ENCODE measurements around the gene ADH1B. TPM values are rescaled to one million over a fixed set of nuclear protein-coding genes. Genes with fewer than 3 reads are reported as not detected.

Gene ADH1B
- polyA plus RNA-seq, 2 of the 4 experiments (the other 2 are of a cell fraction): not detected

GRCh38 chr4:99324979-99325378 is 3.8 kb upstream of the ADH1B start:
- no peaks in the 10 kb centered on the region for H3K9me3 ChIP-seq
- CTCF ChIA-PET: no interaction called here

DNA sequence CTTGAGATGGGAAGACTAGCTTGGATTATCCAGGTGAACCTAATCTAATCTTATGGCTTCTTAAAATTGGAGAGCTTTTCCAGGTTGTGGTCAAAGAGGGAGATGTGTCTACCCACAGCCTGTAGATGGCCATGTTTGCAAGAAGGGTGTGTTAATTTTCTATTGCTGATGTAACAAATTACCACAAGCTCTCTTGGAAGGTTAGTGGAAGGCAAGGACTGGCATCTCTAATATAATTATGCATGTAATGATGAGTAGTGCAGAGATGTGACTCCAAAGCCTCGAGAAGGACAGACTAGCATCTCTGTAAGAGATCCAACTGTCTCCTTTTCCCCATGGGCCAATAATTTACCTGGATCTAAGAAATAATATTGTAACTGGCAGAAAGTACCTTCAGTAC is 3.2 kb upstream of the ADH1B start:
- Histone ChIP-seq H3K4me3 (no peak overlapping the region), H3K4me2 (no peak overlapping the region), H3K27ac (no peak overlapping the region), H3K4me1 (no peaks in the 10 kb centered on the region), H3K9me3 (no peaks in the 10 kb centered on the region)
- WGBS (ENCODE audit: missing lambda C conversion rate): 0% methylated on average over 1 of the region's 1 CpG
- ChIA-PET POLR2A (no interaction called here), CTCF (no interaction called here)
- ATAC-seq (no peak), DNase-seq (ENCODE audit: low read depth in 1 of 2, low spot score in 1 of 2) (no peak), FAIRE-seq (no peak)
- TF ChIP-seq CTCF (IDR thresholded peaks at IDR 0.05) (no peak), ZNF302 (CRISPR knock-in tag; IDR thresholded peaks at IDR 0.05) (no peak), RCOR1 (IDR thresholded peaks at IDR 0.05; ENCODE audit: low read depth, low read length) (no peak), POLR2AphosphoS2 (conservative IDR thresholded peaks at IDR 0.05; ENCODE audit: low read length) (no peak), HMGXB4 (CRISPR knock-in tag; IDR thresholded peaks at IDR 0.05; ENCODE audit: borderline replicate concordance) (no peak), NR3C1 (IDR thresholded peaks at IDR 0.05) (no peak), HEYL (CRISPR knock-in tag; IDR thresholded peaks at IDR 0.05) (no peak), CHD4 (IDR thresholded peaks at IDR 0.05; ENCODE audit: borderline replicate concordance) (no peak)

More at GRCh38 chr4:99324979-99325378, 3.8 kb upstream of the ADH1B start:
- no peak overlapping the region for H3K4me2 ChIP-seq
- DNase-seq (ENCODE audit: low read depth in 1 of 2, low spot score in 1 of 2) (no peak), ATAC-seq (no peak), FAIRE-seq (no peak)
- H3K4me1 ChIP-seq: no peaks in the 10 kb centered on the region
- TF ChIP-seq CHD2 (IDR thresholded peaks at IDR 0.05; ENCODE audit: low read length, partially characterized antibody): no peak
- TF ChIP-seq PBX3 (IDR thresholded peaks at IDR 0.05): no peak
- TF ChIP-seq FOSB (CRISPR knock-in tag; IDR thresholded peaks at IDR 0.05): no peak
- TF ChIP-seq CHD4 (IDR thresholded peaks at IDR 0.05; ENCODE audit: borderline replicate concordance): no peak
- TF ChIP-seq TP53 (CRISPR knock-in tag; IDR thresholded peaks at IDR 0.05): no peak
- TF ChIP-seq HES2 (IDR thresholded peaks at IDR 0.05): no peak
- no peak for TF ChIP-seq HOXB13 (CRISPR knock-in tag; IDR thresholded peaks at IDR 0.05; ENCODE audit: low read depth)
- TF ChIP-seq CEBPB (IDR thresholded peaks at IDR 0.05): no peak
- TF ChIP-seq, protein P1, sequence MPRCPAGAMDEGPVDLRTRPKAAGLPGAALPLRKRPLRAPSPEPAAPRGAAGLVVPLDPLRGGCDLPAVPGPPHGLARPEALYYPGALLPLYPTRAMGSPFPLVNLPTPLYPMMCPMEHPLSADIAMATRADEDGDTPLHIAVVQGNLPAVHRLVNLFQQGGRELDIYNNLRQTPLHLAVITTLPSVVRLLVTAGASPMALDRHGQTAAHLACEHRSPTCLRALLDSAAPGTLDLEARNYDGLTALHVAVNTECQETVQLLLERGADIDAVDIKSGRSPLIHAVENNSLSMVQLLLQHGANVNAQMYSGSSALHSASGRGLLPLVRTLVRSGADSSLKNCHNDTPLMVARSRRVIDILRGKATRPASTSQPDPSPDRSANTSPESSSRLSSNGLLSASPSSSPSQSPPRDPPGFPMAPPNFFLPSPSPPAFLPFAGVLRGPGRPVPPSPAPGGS (IDR thresholded peaks at IDR 0.05): no peak
- TF ChIP-seq RFX5 (IDR thresholded peaks at IDR 0.05): no peak
- no peak for TF ChIP-seq RCOR1 (IDR thresholded peaks at IDR 0.05; ENCODE audit: low read depth, low read length)
- TF ChIP-seq RAD21 (conservative IDR thresholded peaks at IDR 0.05 in 1 of 2, IDR thresholded peaks at IDR 0.05 in 1 of 2): no peak
- no peak for TF ChIP-seq JUN (IDR thresholded peaks at IDR 0.05)
- TF ChIP-seq USF2 (IDR thresholded peaks at IDR 0.05): no peak
- TF ChIP-seq REST (IDR thresholded peaks at IDR 0.05): no peak
- no peak for TF ChIP-seq EP300 (IDR thresholded peaks at IDR 0.05)
- TF ChIP-seq EHF (CRISPR knock-in tag; IDR thresholded peaks at IDR 0.05): no peak
- no peak overlapping the region for H3K4me3 ChIP-seq
- H3K27ac ChIP-seq: no peak overlapping the region
- POLR2A ChIA-PET: no interaction called here
- WGBS (ENCODE audit: missing lambda C conversion rate): 5% methylated on average over 3 of the region's 3 CpGs

All from A549 (cell line).